Osteoblast (primary cell): ENCODE data around the gene PSME2. TPM values are rescaled to one million over a fixed set of nuclear protein-coding genes. Genes with fewer than 3 reads are reported as not detected.
A peak's percentile ranks its signal among the peaks of the same experiment; 100 is the strongest.

Source experiments
- DNase-seq: peaks from one replicate; pipeline ENCODE4 v3.0.0; 2011; ENCODE audit warnings: low spot score, mixed read lengths; ENCODE audit not compliant: insufficient read length; ENCODE audit errors: missing footprints
- H2AFZ ChIP-seq: 2 replicates; pipeline ENCODE4 v1.6.0; 2011; ENCODE audit warnings: mild to moderate bottlenecking, low read length
- H3K27ac ChIP-seq: 2 replicates; pipeline ENCODE4 v1.5.1; 2011; ENCODE audit warnings: mild to moderate bottlenecking, low read depth, low read length, moderate library complexity
- H3K27me3 ChIP-seq: 2 replicates; pipeline ENCODE4 v1.6.0; 2012; ENCODE audit warnings: mild to moderate bottlenecking, control low read depth, inconsistent platforms, low read length, moderate library complexity; ENCODE audit not compliant: insufficient read depth
- H3K36me3 ChIP-seq: 2 replicates; pipeline ENCODE4 v1.5.1; 2011; ENCODE audit warnings: mild to moderate bottlenecking, low read length, control low read depth, moderate library complexity; ENCODE audit not compliant: insufficient read depth
- H3K4me1 ChIP-seq: 2 replicates; pipeline ENCODE4 v1.5.1; 2011; ENCODE audit warnings: mild to moderate bottlenecking, low read length, control low read depth, moderate library complexity; ENCODE audit not compliant: insufficient read depth
- H3K4me2 ChIP-seq: 2 replicates; pipeline ENCODE4 v1.6.0; 2011; ENCODE audit warnings: mild to moderate bottlenecking, low read length; ENCODE audit not compliant: insufficient read depth
- H3K4me3 ChIP-seq: fragments of 200-600 bp; sonication (generic); 3 replicates; pipeline ENCODE4 v1.5.1; 2012; ENCODE audit warnings: mild to moderate bottlenecking, low read length, inconsistent platforms; ENCODE audit not compliant: insufficient read depth
- H3K79me2 ChIP-seq: 2 replicates; pipeline ENCODE4 v1.6.0; 2012; ENCODE audit warnings: mild to moderate bottlenecking, low read length, control low read depth, inconsistent platforms; ENCODE audit not compliant: insufficient read depth
- H3K9me3 ChIP-seq: 2 replicates; pipeline ENCODE4 v1.5.1; 2011; ENCODE audit warnings: low read depth, low read length, control low read depth
- H4K20me1 ChIP-seq: 2 replicates; pipeline ENCODE4 v1.6.0; 2012; ENCODE audit warnings: mild to moderate bottlenecking, low read length, control low read depth; ENCODE audit not compliant: insufficient read depth
- total RNA-seq: library from RNA; depleted of rRNA; stranded (reverse); fragments of >200 nt; gene quantifications from 2 replicates; pipeline ENCODE4 v1.2.3, GENCODE V29; 2012
- TF ChIP-seq, protein P1 (sequence below): IDR thresholded peaks from 2 replicates; pipeline ENCODE4 v1.5.1; 2011; ENCODE audit warnings: mild to moderate bottlenecking, low read depth, low read length, moderate library complexity; ENCODE audit errors: extremely low read depth

PSME2 gene
- total RNA-seq, 1 donor, result 55.7 TPM

DNA sequence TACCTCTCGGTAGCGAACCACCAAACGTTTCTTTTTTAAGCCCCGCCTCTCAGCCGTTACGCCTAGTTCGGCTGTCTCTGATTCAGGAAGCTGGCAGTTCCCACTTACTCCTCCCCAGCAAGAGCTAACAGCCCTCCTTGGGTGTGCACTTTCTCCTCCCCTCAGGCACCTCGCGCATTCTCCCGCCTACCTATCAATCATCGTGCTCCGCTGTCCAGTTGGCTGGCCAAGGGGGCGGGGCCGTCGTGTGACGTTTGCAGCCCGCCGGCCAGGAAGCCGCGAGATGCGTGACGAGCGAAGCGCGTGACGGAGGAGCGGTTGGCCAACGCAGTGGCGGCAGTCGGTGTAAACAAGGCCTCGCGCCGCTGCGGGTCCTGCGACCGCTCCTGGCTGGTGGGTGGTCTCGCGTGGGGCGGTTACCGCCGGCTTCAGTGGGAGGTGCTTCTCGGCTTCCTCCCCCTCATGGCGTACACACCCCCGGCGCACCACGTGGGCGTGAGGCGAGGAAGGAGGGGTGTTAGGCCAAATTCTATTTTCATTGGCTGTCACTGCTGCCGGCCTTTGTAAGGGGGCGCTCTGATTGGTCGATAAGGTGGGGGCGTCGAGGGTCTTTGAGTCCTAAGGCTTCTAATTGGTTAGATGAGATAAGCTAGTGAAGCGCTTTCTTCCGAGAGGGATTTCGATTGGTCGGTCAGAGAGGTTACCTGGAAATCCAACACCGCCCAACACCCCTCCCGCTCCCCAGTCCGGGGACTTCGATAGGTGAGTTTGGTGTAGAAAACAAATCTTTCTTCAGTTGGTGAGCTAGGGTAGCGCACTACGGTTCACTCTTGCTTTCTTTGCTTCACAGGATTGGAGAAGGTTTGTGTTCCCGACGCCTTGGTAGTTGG is 31.6 kb downstream of the PSME2 start, which contains the start of the genes DCAF11 and NRL:
Gene DCAF11 (plus strand): TSS at position 246 of the 890 bp plus-strand sequence. CDS start 818 bp downstream, outside the sequence.
Gene NRL (minus strand): TSS at position 418 of the 890 bp plus-strand sequence. CDS start 32,101 bp downstream, outside the sequence.
- Histone ChIP-seq H3K79me2 (peaks cover 13% of the 10 kb centered on the region), H3K27me3 (no peaks in the 10 kb centered on the region), H3K4me1 (peaks cover 14% of the 10 kb centered on the region), H3K4me2 (peak within 1 kb of the TSS; percentile 96), H3K4me3 (peak within 1 kb of the TSS; percentile 82), H4K20me1 (no peaks in the 10 kb centered on the region), H3K9me3 (no peaks in the 10 kb centered on the region), H2AFZ (peak within 1 kb of the TSS; percentile 87), H3K36me3 (peaks cover 27% of the 10 kb centered on the region), H3K27ac (peak within 1 kb of the TSS; percentile 98)
- TF ChIP-seq, protein P1, sequence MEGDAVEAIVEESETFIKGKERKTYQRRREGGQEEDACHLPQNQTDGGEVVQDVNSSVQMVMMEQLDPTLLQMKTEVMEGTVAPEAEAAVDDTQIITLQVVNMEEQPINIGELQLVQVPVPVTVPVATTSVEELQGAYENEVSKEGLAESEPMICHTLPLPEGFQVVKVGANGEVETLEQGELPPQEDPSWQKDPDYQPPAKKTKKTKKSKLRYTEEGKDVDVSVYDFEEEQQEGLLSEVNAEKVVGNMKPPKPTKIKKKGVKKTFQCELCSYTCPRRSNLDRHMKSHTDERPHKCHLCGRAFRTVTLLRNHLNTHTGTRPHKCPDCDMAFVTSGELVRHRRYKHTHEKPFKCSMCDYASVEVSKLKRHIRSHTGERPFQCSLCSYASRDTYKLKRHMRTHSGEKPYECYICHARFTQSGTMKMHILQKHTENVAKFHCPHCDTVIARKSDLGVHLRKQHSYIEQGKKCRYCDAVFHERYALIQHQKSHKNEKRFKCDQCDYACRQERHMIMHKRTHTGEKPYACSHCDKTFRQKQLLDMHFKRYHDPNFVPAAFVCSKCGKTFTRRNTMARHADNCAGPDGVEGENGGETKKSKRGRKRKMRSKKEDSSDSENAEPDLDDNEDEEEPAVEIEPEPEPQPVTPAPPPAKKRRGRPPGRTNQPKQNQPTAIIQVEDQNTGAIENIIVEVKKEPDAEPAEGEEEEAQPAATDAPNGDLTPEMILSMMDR, result no peak
- DNase-seq, result peak; percentile 99

DNA sequence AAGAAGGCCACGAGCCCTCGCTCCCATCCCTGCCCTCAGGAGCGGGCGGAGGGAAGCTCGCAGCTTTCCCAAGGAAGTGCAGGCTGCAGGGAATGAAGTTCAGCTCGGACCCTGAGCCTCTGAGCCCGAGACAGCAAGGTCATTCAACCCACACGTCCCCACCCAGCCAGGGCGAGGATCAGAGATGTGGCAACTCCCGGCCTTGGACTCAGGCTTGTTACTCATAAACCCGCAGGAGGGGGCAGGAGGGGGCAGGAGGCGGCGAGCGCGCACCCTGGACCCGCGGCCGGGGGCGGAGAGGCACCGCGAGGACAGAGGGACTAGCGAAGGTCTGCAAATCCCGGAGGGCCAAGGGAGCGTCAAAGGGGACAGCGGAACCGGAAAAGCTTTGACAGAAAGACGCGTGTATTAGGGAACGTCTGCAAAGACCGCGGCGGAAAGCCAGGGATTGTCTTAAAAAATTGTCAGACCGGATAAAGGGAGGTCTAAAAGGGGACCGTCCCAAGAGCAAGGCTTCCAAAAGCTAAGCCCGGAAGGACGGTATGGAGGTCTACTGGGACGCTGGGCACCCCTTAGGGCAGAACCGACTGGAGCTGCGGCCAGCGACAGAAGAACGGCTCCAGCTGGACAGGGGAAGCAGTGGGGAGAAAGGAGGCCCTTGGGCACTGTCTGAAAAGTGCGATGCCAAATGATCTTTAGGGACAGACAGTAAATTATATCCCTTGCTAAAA is 32.4 kb downstream of the PSME2 start:
- no peaks in the 10 kb centered on the region for H3K9me3 ChIP-seq
- TF ChIP-seq, protein P1, result no peak
- peaks cover 20% of the 10 kb centered on the region for H3K36me3 ChIP-seq
- DNase-seq, result peak; percentile 92
- no peaks in the 10 kb centered on the region for H4K20me1 ChIP-seq
- peak overlapping the region; percentile 82 for H3K4me3 ChIP-seq
- H3K27me3 ChIP-seq, result no peaks in the 10 kb centered on the region
- peak overlapping the region; percentile 98 for H3K27ac ChIP-seq
- peaks cover 14% of the 10 kb centered on the region for H3K4me1 ChIP-seq
- peak overlapping the region; percentile 96 for H3K4me2 ChIP-seq
- H2AFZ ChIP-seq, result peak overlapping the region; percentile 82
- peaks cover 13% of the 10 kb centered on the region for H3K79me2 ChIP-seq

DNA sequence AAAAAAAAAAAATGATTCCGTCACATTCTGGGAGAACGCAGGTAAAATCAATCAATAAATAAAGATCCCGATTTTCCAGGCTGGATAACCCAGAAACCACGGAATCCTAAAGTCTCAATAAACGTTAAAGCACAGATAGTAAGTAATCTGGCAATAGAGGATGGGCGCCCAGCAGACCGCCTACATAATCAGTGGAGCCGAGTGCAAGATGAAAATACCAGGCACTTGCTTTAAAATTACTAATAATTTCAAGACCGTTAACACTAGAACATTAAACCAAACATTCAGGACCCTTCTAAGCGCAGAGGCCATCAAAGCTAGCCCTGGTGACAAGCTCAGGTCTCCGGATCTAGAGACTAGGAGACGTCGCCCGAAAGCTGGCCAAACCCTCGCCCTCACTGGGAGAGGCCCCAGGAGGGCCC is 33.0 kb downstream of the PSME2 start:
- H3K36me3 ChIP-seq, result peaks cover 14% of the 10 kb centered on the region
- H3K4me2 ChIP-seq, result peak overlapping the region; percentile 96
- peaks cover 14% of the 10 kb centered on the region for H3K4me1 ChIP-seq
- H3K27me3 ChIP-seq, result no peaks in the 10 kb centered on the region
- peak overlapping the region; percentile 98 for H3K27ac ChIP-seq
- TF ChIP-seq, protein P1, result no peak
- H4K20me1 ChIP-seq, result no peaks in the 10 kb centered on the region
- DNase-seq, result no peak
- peaks cover 13% of the 10 kb centered on the region for H3K79me2 ChIP-seq
- H3K4me3 ChIP-seq, result peak overlapping the region; percentile 82
- H3K9me3 ChIP-seq, result no peaks in the 10 kb centered on the region
- H2AFZ ChIP-seq, result peak overlapping the region; percentile 82
